HepG2 (cell line): ENCODE measurements around the gene PELI1. TPM values are rescaled to one million over a fixed set of nuclear protein-coding genes. Genes with fewer than 3 reads are reported as not detected.

Source experiments
- ATAC-seq: fragments of 200-7000 bp; cut with Tn5 transposase; 3 replicates; pipeline ENCODE4 v1.9.1; 2020; ENCODE audit warnings: mild to moderate bottlenecking, moderate library complexity
- BruUV-seq: library from RNA; stranded (reverse); fragments of 400-500 nt; replicated peaks from 2 replicates; lab custom pipeline; 2021; lab: Mats Ljungman, UMichigan
- CTCF ChIA-PET: fragments of 300-600 bp; formaldehyde crosslinking; extraction: SDS; loops from one replicate; lab custom pipeline; 2021; ENCODE audit warnings: low total read pairs, inconsistent platforms, low intra/inter-chr PET ratio; lab: Yijun Ruan, JAX
- POLR2A ChIA-PET: fragments of 350-600 bp; sonication (Branson Sonifier 250); formaldehyde crosslinking; loops from one replicate; lab custom pipeline; 2020; ENCODE audit warnings: antibody characterized with exemption, inconsistent platforms; lab: Yijun Ruan, JAX
- DNase-seq: peaks from one replicate; pipeline ENCODE4 v3.0.0-alpha.2; 2015; ENCODE audit warnings: low spot score
- FAIRE-seq: peaks from 3 replicates; lab custom pipeline; 2011; peaks lifted over from hg19 to GRCh38; lab: Jason Lieb, UNC
- H2AFZ ChIP-seq: one replicate; pipeline ENCODE4 v1.6.1; 2011; ENCODE audit warnings: low read length, inconsistent platforms
- H3K27ac ChIP-seq: fragments of 300-600 bp; 3 replicates; pipeline ENCODE4 v1.8.0; 2011; ENCODE audit warnings: mixed run types, mild to moderate bottlenecking, mixed read lengths, low read length, inconsistent platforms; ENCODE audit not compliant: insufficient read depth; ENCODE audit errors: extremely low read length
- H3K27me3 ChIP-seq, 2 experiments: fragments of 200-600 bp in 1 of 2; 2 replicates in 1 of 2; 3 replicates in 1 of 2; pipeline versions ENCODE4 v1.6.0 to v1.8.0; 2011; ENCODE audit warnings: low read length in 2 of 2, mild to moderate bottlenecking in 2 of 2, moderate library complexity in 2 of 2, inconsistent platforms in 1 of 2; ENCODE audit not compliant: insufficient read depth in 2 of 2, control insufficient read depth in 1 of 2
- H3K36me3 ChIP-seq, 2 experiments: fragments of 200-600 bp in 1 of 2; replicated peaks in 1 of 2; 2 replicates in 1 of 2; 3 replicates in 1 of 2; pipeline versions ENCODE4 v1.5.1 to v1.8.0; 2011; ENCODE audit warnings: low read length in 2 of 2, inconsistent platforms in 1 of 2; ENCODE audit not compliant: insufficient read depth in 2 of 2, control insufficient read depth in 1 of 2
- H3K4me1 ChIP-seq: 2 replicates; pipeline ENCODE4 v1.5.1; 2012; ENCODE audit warnings: low read length, inconsistent platforms; ENCODE audit not compliant: insufficient read depth
- H3K4me2 ChIP-seq: 2 replicates; pipeline ENCODE4 v1.6.0; 2011; ENCODE audit warnings: low read depth, low read length, inconsistent platforms
- H3K4me3 ChIP-seq, 3 experiments: fragments of 200-600 bp in 1 of 3; sonication (generic), shearing (Covaris generic) in 1 of 3; replicated peaks in 1 of 3; 2 replicates each; pipeline ENCODE4 v1.5.1; 2011 to 2016; ENCODE audit warnings: low read length in 3 of 3, inconsistent platforms in 2 of 3, low read depth in 2 of 3, mild to moderate bottlenecking in 2 of 3, control low read depth in 1 of 3, mixed read lengths in 1 of 3; ENCODE audit not compliant: insufficient read depth in 1 of 3
- H3K79me2 ChIP-seq: one replicate; pipeline ENCODE4 v1.6.1; 2011; ENCODE audit warnings: low read length, inconsistent platforms; ENCODE audit not compliant: insufficient read depth
- H3K9ac ChIP-seq: 2 replicates; pipeline ENCODE4 v1.6.0; 2011; ENCODE audit warnings: mild to moderate bottlenecking, low read depth, low read length, inconsistent platforms; ENCODE audit not compliant: insufficient read depth
- H3K9me3 ChIP-seq: 2 replicates; pipeline ENCODE4 v1.5.1; 2012; ENCODE audit warnings: mild to moderate bottlenecking, low read length
- H4K20me1 ChIP-seq: 2 replicates; pipeline ENCODE4 v1.6.0; 2011; ENCODE audit warnings: inconsistent platforms, mild to moderate bottlenecking, low read length, moderate library complexity; ENCODE audit not compliant: insufficient read depth
- BCL6 ChIP-seq: IDR thresholded peaks from 2 replicates; pipeline ENCODE4 v1.6.1; 2016; ENCODE audit warnings: missing genetic modification reagents, missing compliant biosample characterization
- BRD4 ChIP-seq: sonication (generic); formaldehyde crosslinking; IDR thresholded peaks from 2 replicates; pipeline ENCODE4 v1.4.0; 2020; ENCODE audit warnings: missing genetic modification reagents
- GTF3A ChIP-seq: sonication (generic); formaldehyde crosslinking; conservative IDR thresholded peaks from 2 replicates; pipeline ENCODE4 v1.4.0; 2020; ENCODE audit warnings: mild to moderate bottlenecking, missing genetic modification reagents
- PTBP1 ChIP-seq: fragments of 200-400 bp; formaldehyde crosslinking; IDR thresholded peaks from 2 replicates; pipeline ENCODE4 v1.6.1; 2018; ENCODE audit warnings: low read length, low read depth; ENCODE audit not compliant: poor library complexity, severe bottlenecking
- ZBTB3 ChIP-seq: sonication (generic); formaldehyde crosslinking; IDR thresholded peaks from 2 replicates; pipeline ENCODE4 v1.4.0; 2020; ENCODE audit warnings: low read depth, mild to moderate bottlenecking, moderate library complexity, missing genetic modification reagents, borderline replicate concordance
- ZNF12 ChIP-seq: sonication (generic); formaldehyde crosslinking; IDR thresholded peaks from 2 replicates; pipeline ENCODE4 v1.5.0; 2020; ENCODE audit warnings: missing genetic modification reagents
- ZNF207 ChIP-seq: fragments of 450-650 bp; IDR thresholded peaks from 2 replicates; pipeline ENCODE4 v1.6.1; 2016; ENCODE audit warnings: antibody characterized with exemption, borderline replicate concordance
- ZNF253 ChIP-seq: sonication (generic); formaldehyde crosslinking; IDR thresholded peaks from 2 replicates; pipeline ENCODE4 v1.8.0; 2022; ENCODE audit warnings: mild to moderate bottlenecking, missing genetic modification reagents, borderline replicate concordance
- ZNF260 ChIP-seq: sonication (generic); formaldehyde crosslinking; IDR thresholded peaks from 2 replicates; pipeline ENCODE4 v1.4.0; 2020; ENCODE audit warnings: missing genetic modification reagents, low read depth, mild to moderate bottlenecking, borderline replicate concordance
- ZNF383 ChIP-seq: sonication (generic); formaldehyde crosslinking; IDR thresholded peaks from 2 replicates; pipeline ENCODE4 v1.4.0; 2020; ENCODE audit warnings: missing genetic modification reagents, mild to moderate bottlenecking, borderline replicate concordance
- WGBS: methylation state at CpG from one replicate; pipeline ENCODE4 v1.1.6; 2017; ENCODE audit warnings: low lambda C conversion rate; 5-methylcytosine and 5-hydroxymethylcytosine counted together
- in situ Hi-C: cut with HindIII; loops from 2 replicates; pipeline ENCODE4 v1.10.0; 2017; ENCODE audit warnings: low pct_unique_long_range_greater_than_20kb; ENCODE audit not compliant: extremely low pct_ligation_motif_present
- intact Hi-C: fragments of 100-400 bp; cut with micrococcal nuclease; formaldehyde crosslinking; loops from one replicate; pipeline ENCODE4 v1.10.0; 2022; ENCODE audit not compliant: unreplicated experiment
- polyA plus RNA-seq, 8 experiments: library from polyadenylated mRNA; depleted of rRNA in 3 of 8; stranded (reverse) in 7 of 8; unstranded in 1 of 8; fragments of >200 nt; fragmentation: Illumina TruSeq in 4 of 8; extraction: Trizol in 4 of 8; gene quantifications; 2 replicates each; pipeline versions ENCODE4 v1.2.1 to v1.2.3, GENCODE V29; 2011 to 2016; ENCODE audit warnings: low read depth in 4 of 8, missing spikeins in 1 of 8, mixed read lengths in 1 of 8; ENCODE audit not compliant: insufficient read depth in 1 of 8
- total RNA-seq, 5 experiments: library from RNA; depleted of rRNA; stranded (reverse); fragments of >200 nt; fragmentation: Illumina TruSeq; extraction: Trizol; gene quantifications; 2 replicates each; pipeline ENCODE4 v1.2.3, GENCODE V29; 2016; ENCODE audit warnings: low read depth in 1 of 5
- TF ChIP-seq, protein P1 (sequence below): sonication (generic); formaldehyde crosslinking; IDR thresholded peaks from 2 replicates; pipeline ENCODE4 v1.5.0; 2020; ENCODE audit warnings: mild to moderate bottlenecking, missing genetic modification reagents, moderate library complexity

The PELI1 gene
- total and polyA plus RNA-seq, 2 of the 13 experiments (the other 11 are each of a cell fraction or from before 2014, with no cell fraction given) = 12.5 to 16.2 TPM

DNA sequence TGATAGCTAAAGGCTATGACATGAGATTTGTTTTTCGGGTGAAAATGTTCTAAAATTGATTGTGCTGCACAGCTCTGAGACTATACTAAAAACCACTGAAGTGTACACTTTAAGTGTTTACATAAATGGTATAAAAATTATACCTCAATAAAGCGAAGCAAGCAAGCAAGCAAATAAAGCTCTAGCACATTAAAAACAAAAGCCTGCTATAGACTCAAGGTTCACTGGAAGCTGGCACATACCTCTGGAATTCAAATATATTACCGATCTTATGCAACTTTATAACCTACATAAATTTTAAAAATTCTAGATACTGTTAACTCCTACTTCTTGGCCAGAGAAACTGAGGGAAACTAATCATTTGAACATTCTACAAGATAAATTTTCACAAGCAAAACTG is 20.1 kb downstream of the PELI1 start:
- Histone ChIP-seq H3K9me3 (no peaks in the 10 kb centered on the region), H3K27ac (no peak overlapping the region), H2AFZ (no peak overlapping the region), H3K4me2 (no peak overlapping the region), H3K4me1 (peaks cover 53% of the 10 kb centered on the region), H3K79me2 (peaks cover 86% of the 10 kb centered on the region), H3K9ac (no peak overlapping the region), H4K20me1 (no peaks in the 10 kb centered on the region), H3K4me3 (no peak overlapping the region), H3K36me3 (no peaks in the 10 kb centered on the region), H3K27me3 (no peaks in the 10 kb centered on the region)
- CTCF ChIA-PET = no interaction called here
- POLR2A ChIA-PET = no interaction called here
- no peak for TF ChIP-seq BCL6
- TF ChIP-seq BRD4 (CRISPR knock-in tag) = no peak
- TF ChIP-seq, protein P1, sequence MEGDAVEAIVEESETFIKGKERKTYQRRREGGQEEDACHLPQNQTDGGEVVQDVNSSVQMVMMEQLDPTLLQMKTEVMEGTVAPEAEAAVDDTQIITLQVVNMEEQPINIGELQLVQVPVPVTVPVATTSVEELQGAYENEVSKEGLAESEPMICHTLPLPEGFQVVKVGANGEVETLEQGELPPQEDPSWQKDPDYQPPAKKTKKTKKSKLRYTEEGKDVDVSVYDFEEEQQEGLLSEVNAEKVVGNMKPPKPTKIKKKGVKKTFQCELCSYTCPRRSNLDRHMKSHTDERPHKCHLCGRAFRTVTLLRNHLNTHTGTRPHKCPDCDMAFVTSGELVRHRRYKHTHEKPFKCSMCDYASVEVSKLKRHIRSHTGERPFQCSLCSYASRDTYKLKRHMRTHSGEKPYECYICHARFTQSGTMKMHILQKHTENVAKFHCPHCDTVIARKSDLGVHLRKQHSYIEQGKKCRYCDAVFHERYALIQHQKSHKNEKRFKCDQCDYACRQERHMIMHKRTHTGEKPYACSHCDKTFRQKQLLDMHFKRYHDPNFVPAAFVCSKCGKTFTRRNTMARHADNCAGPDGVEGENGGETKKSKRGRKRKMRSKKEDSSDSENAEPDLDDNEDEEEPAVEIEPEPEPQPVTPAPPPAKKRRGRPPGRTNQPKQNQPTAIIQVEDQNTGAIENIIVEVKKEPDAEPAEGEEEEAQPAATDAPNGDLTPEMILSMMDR (CRISPR knock-in tag) = no peak
- TF ChIP-seq PTBP1 = no peak
- no peak for TF ChIP-seq ZNF12
- TF ChIP-seq ZNF260 = no peak
- no peak for TF ChIP-seq ZNF253 (CRISPR knock-in tag)
- 73% methylated on average over 3 of the region's 3 CpGs for WGBS
- no TSS peak for BruUV-seq
- intact Hi-C loops = no loop called here
- ATAC-seq = no peak
- DNase-seq = no peak
- FAIRE-seq = no peak
- in situ Hi-C loops = no loop called here

DNA sequence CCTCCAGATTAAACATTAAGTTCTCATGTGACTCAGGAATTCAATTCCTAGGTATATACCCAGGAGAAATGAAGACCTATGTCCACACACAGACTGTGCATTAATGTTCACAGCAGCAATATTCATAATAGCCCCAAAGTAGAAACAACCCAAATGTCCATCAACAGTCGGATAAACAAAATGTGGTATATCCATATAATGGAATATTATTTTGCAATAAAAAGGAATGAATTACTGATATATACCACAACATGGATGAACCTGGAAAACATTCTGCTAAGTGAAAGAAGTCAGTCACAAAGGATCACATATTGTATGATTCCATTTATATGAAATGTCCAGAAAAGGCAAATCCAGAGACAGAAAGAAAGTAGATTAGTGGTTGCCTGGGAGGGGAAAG is 20.5 kb downstream of the PELI1 start:
- Histone ChIP-seq H2AFZ (no peak overlapping the region), H3K4me2 (no peak overlapping the region), H4K20me1 (no peaks in the 10 kb centered on the region), H3K4me1 (peaks cover 52% of the 10 kb centered on the region), H3K79me2 (peaks cover 85% of the 10 kb centered on the region), H3K4me3 (no peak overlapping the region), H3K9ac (no peak overlapping the region), H3K36me3 (no peaks in the 10 kb centered on the region), H3K9me3 (no peaks in the 10 kb centered on the region), H3K27ac (no peak overlapping the region), H3K27me3 (no peaks in the 10 kb centered on the region)
- POLR2A ChIA-PET = no interaction called here
- CTCF ChIA-PET = no interaction called here
- TF ChIP-seq ZNF383 (CRISPR knock-in tag) (no peak), ZNF207 (no peak), ZBTB3 (CRISPR knock-in tag) (no peak), GTF3A (CRISPR knock-in tag) (no peak)
- FAIRE-seq (no peak), ATAC-seq (no peak), DNase-seq (no peak)
- 98% methylated on average over 1 of the region's 1 CpG for WGBS
- intact Hi-C loops = no loop called here
- BruUV-seq = no TSS peak
- in situ Hi-C loops = no loop called here
